Kidney (tissue), 14 donors: Measurements from ENCODE around the gene SLC2A1. TPM values are rescaled to one million over a fixed set of nuclear protein-coding genes. Genes with fewer than 3 reads are reported as not detected.

Experiments used
- DNase-seq, 5 donors: peaks; one replicate each; pipeline ENCODE4 v3.0.0-alpha.2; 2013 to 2020
- FAIRE-seq: peaks from 2 replicates; lab custom pipeline; 2012; peaks lifted over from hg19 to GRCh38; lab: Jason Lieb, UNC
- H3K27ac ChIP-seq, 2 donors: one replicate each; pipeline ENCODE4 v1.7.0; 2013; ENCODE audit warnings: low read depth in 2 of 2, low read length in 2 of 2, inconsistent platforms in 1 of 2
- H3K27me3 ChIP-seq: one replicate; pipeline ENCODE4 v1.7.1; 2013; ENCODE audit warnings: low read length, inconsistent platforms; ENCODE audit not compliant: control insufficient read depth, insufficient read depth
- H3K36me3 ChIP-seq, 3 donors: one replicate each; pipeline versions ENCODE4 v1.7.0 to v1.7.1; 2013; ENCODE audit warnings: low read length in 3 of 3, control low read depth in 1 of 3, inconsistent platforms in 1 of 3; ENCODE audit not compliant: insufficient read depth in 3 of 3, control insufficient read depth in 2 of 3
- H3K4me1 ChIP-seq, 3 donors: one replicate each; pipeline versions ENCODE4 v1.7.0 to v1.7.1; 2013; ENCODE audit warnings: low read length in 3 of 3, inconsistent platforms in 1 of 3, low read depth in 1 of 3; ENCODE audit not compliant: control insufficient read depth in 2 of 3, insufficient read depth in 2 of 3
- H3K4me3 ChIP-seq, 3 donors: one replicate each; pipeline versions ENCODE4 v1.7.0 to v1.8.1; 2013; ENCODE audit warnings: low read length in 3 of 3, control low read depth in 1 of 3, inconsistent platforms in 1 of 3
- H3K9ac ChIP-seq, 3 donors: one replicate each; pipeline versions ENCODE4 v1.7.0 to v1.7.1; 2013; ENCODE audit warnings: low read length in 3 of 3, control low read depth in 1 of 3, inconsistent platforms in 1 of 3
- H3K9me3 ChIP-seq, 3 donors: one replicate each; pipeline versions ENCODE4 v1.7.0 to v1.7.1; 2013; ENCODE audit warnings: low read length in 3 of 3, control low read depth in 1 of 3, inconsistent platforms in 1 of 3; ENCODE audit not compliant: control insufficient read depth in 2 of 3, insufficient read depth in 1 of 3
- intact Hi-C: fragments of 100-400 bp; cut with DNase I; formaldehyde crosslinking; loops from one replicate; pipeline ENCODE4 v1.11.1; 2022
- polyA plus RNA-seq: library from polyadenylated mRNA; stranded (reverse); fragments of 350-450 nt; fragmentation: Illumina TruSeq; extraction: RNeasy Lipid Tissue Mini Kit (QIAGEN cat#74804); gene quantifications from one replicate; pipeline ENCODE4 v1.2.3, GENCODE V29; 2014; ENCODE audit warnings: low read depth, low replicate concordance; ENCODE audit not compliant: insufficient read depth
- total RNA-seq: library from RNA; stranded (reverse); fragmentation: NEBNext Ultra II Directional; extraction: Animal tissue kit (Norgen Biotek cat#: 25700); gene quantifications from one replicate; pipeline ENCODE4 v1.2.1, GENCODE V29; 2021
- TF ChIP-seq, protein P1 (sequence below): IDR thresholded peaks from 3 replicates; pipeline ENCODE4 v1.5.1; 2012; ENCODE audit warnings: mild to moderate bottlenecking, moderate library complexity, borderline replicate concordance; ENCODE audit not compliant: insufficient read depth; ENCODE audit errors: extremely low read depth
- donor health status: control.
- donor health status: control.
- donor health status: control.
- donor health status: control.
- donor health status: control.
- donor health status: DM: yes; HTN: yes; CAD: no.
- donor health status: Normal renal cell carcinoma (clear cell type).

Gene SLC2A1
- total and polyA plus RNA-seq, 2 donors from 2014 or later, result 28.6 to 55.9 TPM

DNA sequence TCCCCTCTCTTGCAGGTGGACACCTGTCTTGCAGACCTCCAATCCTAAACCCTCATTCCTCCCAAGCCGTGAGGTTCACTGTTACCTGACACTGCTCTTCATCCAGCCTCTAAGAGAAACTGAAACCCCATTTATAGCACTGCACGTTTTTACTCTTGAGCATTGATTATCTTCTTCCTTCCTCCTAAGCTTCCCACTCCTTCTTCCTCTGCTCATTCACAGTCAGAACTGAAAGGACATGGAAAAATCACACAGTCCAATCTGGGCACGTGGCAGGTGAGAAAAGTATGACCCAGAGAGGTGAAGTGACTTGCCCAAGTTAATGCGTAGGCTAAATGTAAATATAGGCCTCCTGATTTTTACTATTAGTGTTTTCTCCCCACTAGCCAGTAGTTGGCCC is 43.4 kb upstream of the SLC2A1 start:
- no peak for FAIRE-seq

DNA sequence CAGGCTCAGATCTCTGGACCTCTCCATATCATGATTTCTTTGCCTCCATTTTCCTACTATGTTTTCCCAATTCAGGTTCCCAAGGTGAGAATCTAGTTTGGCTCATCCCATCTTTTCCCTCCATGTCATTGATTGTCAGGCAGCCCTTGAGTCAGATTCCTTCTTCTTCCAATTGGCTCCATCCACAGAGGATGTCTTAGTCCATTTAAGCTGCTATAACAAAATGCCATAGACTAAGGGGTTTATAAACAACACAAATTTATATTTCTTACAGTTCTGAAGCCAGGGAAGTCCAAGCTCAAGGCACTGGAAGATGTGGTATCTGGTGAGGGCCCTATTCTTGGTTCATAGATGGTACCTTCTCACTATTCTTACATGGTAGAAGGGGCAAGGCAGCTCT is 42.8 kb upstream of the SLC2A1 start:
- no peak overlapping the region for H3K27ac ChIP-seq
- no peaks in the 10 kb centered on the region for H3K27me3 ChIP-seq
- H3K4me3 ChIP-seq, result no peak overlapping the region
- FAIRE-seq (no peak), DNase-seq (no peak)
- no peak overlapping the region for H3K9ac ChIP-seq
- H3K36me3 ChIP-seq, result no peaks in the 10 kb centered on the region
- no peaks in the 10 kb centered on the region for H3K4me1 ChIP-seq
- no peaks in the 10 kb centered on the region for H3K9me3 ChIP-seq
- intact Hi-C loops, result no loop called here
- TF ChIP-seq, protein P1, sequence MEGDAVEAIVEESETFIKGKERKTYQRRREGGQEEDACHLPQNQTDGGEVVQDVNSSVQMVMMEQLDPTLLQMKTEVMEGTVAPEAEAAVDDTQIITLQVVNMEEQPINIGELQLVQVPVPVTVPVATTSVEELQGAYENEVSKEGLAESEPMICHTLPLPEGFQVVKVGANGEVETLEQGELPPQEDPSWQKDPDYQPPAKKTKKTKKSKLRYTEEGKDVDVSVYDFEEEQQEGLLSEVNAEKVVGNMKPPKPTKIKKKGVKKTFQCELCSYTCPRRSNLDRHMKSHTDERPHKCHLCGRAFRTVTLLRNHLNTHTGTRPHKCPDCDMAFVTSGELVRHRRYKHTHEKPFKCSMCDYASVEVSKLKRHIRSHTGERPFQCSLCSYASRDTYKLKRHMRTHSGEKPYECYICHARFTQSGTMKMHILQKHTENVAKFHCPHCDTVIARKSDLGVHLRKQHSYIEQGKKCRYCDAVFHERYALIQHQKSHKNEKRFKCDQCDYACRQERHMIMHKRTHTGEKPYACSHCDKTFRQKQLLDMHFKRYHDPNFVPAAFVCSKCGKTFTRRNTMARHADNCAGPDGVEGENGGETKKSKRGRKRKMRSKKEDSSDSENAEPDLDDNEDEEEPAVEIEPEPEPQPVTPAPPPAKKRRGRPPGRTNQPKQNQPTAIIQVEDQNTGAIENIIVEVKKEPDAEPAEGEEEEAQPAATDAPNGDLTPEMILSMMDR, result no peak

More for the DNA sequence above, 43.4 kb upstream of the SLC2A1 start:
- Histone ChIP-seq H3K9ac (no peak overlapping the region), H3K9me3 (no peaks in the 10 kb centered on the region), H3K4me1 (no peaks in the 10 kb centered on the region), H3K27me3 (no peaks in the 10 kb centered on the region), H3K4me3 (no peak overlapping the region), H3K27ac (no peak overlapping the region), H3K36me3 (no peaks in the 10 kb centered on the region)
- no peak for DNase-seq
- intact Hi-C loops, result no loop called here
- TF ChIP-seq, protein P1, result no peak

DNA sequence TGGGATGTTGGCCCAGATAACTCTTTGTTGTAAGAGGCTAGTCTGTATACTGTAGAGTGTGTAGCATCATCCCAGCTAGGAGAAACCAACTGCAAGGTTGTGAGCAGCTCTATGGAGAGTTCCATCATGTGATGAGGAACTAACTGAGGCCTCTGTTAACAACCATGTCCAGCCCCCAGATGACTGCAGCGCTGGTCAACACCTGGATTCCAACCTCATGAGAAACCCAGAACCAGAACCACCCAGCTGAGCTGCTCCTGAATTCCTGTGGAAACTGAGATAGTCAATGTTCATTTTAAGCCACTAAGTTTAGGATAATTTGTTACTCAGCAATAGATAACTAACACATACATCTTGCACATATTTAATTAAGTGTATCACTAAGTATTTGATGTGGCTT is 41.6 kb upstream of the SLC2A1 start:
- TF ChIP-seq, protein P1, result no peak
- Histone ChIP-seq H3K4me3 (no peak overlapping the region), H3K27ac (no peak overlapping the region), H3K9me3 (no peaks in the 10 kb centered on the region), H3K36me3 (no peaks in the 10 kb centered on the region), H3K27me3 (no peaks in the 10 kb centered on the region), H3K9ac (no peak overlapping the region), H3K4me1 (no peaks in the 10 kb centered on the region)
- DNase-seq (no peak), FAIRE-seq (no peak)
- intact Hi-C loops, result no loop called here

DNA sequence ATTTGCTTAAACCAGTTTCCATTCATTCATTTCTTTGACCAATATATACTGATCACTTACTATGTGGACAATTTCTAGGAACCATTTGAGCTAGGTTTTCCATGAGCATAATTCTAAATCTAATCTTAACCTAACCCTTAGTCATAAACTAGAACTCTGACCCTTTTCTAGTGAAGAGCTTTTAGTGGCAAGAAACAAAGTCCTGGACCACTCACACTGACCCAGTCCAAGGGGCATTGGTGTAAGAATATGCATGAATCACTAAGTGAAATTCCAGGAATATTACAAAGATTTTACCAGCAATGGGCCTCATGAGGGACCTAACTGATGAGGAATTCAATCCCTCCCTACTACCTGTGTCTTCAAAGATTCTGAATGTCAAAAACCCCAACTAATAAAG is 40.6 kb upstream of the SLC2A1 start:
- intact Hi-C loops, result no loop called here
- no peaks in the 10 kb centered on the region for H3K36me3 ChIP-seq
- no peaks in the 10 kb centered on the region for H3K4me1 ChIP-seq
- TF ChIP-seq, protein P1, result no peak
- no peak for FAIRE-seq
- no peak overlapping the region for H3K4me3 ChIP-seq
- no peak overlapping the region for H3K9ac ChIP-seq
- no peaks in the 10 kb centered on the region for H3K9me3 ChIP-seq
- H3K27ac ChIP-seq, result no peak overlapping the region
- no peak for DNase-seq
- no peaks in the 10 kb centered on the region for H3K27me3 ChIP-seq
